GM18951 (cell line): Measurements from ENCODE around the gene PRG2.
"Not testable (repeated sequence)": the region's sequence is repeated elsewhere in the genome, so short reads cannot be mapped to it uniquely, and the experiment has no call there.

Experiments used
- POLR2A ChIP-seq: IDR thresholded peaks from 4 replicates; pipeline ENCODE4 v1.6.1; 2011; ENCODE audit warnings: mild to moderate bottlenecking; ENCODE audit not compliant: insufficient read length, insufficient read depth; ENCODE audit errors: extremely low read depth
- in situ Hi-C: fragments of 300-500 bp; cut with MboI; formaldehyde crosslinking; loops from one replicate; pipeline ENCODE4 v1.12.0; 2022; ENCODE audit warnings: low sequenced_read_pairs, mixed read lengths, inconsistent platforms; ENCODE audit not compliant: unreplicated experiment

The PRG2 gene

DNA sequence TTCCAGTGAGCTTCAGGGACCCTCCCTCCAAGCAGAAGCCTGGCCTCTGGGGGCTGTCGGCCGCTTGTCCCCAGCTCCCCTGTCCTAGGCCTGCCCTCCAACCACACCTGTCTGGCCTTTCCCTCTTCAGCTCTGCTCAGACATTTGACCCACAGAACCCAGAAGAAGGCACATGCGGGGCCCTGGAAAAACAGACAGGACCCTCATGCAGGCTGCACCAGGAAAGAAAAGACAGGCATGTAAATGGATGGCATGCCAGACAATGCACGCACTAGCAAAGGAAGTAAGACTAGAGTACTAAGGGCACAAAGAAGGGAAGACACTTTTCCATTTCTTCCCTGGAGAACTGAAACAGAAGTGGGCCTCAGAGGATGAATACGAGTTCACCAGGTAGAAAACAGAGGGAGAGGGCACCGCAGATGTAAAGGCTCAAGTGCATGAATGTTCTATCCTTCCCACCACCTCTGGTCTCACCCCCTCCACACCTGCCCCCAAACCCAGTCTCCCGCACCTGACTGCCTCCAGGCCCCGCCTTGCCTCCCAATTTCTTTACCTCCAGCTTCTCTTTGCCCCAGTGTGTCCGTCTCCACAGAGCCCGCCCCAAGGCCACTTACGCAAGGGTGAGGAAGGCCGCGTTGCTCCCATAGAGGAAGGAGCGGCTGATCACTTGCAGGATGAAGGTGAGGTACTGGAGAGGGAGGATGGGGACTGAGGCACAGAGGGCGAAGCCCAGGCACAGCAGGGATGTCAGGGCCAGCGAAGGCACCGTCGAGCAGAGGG lies 19.1 kb upstream of the PRG2 start:
- TF ChIP-seq POLR2A: no peak
- in situ Hi-C loops: no loop called here

DNA sequence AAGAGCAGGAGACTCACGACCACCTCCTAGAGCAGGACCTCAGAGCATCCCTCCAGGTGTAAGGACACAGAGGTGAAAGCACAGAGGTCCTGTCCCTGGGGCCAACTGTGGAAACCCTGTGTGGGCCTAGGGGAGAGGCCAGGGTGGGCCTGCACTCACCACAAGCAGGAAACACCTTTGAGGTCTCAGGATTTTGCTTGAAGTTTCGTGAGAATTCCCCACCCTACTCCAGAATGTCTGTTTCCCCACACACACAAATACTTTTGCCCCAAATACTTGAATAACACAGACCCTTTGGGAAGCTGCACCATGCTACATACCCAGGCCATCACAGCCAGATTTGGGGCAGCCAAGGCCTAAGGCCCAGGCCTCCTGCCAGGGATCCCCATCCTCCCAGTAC lies 18.3 kb upstream of the PRG2 start:
- in situ Hi-C loops: no loop called here

GRCh38 chr11:57407941-57408475 lies 17.6 kb upstream of the PRG2 start:
- in situ Hi-C loops: no loop called here
- no peak for TF ChIP-seq POLR2A

More for the DNA sequence above, 18.3 kb upstream of the PRG2 start:
- TF ChIP-seq POLR2A: no peak

- TF ChIP-seq POLR2A: no peak
- in situ Hi-C loops: no loop called here
These were observed 16.8 kb upstream of the PRG2 start for GRCh38 chr11:57407010-57407920.

GRCh38 chr11:57406337-57406904 lies 16.0 kb upstream of the PRG2 start:
- in situ Hi-C loops: no loop called here
- peak; percentile 28 for TF ChIP-seq POLR2A

- no peak for TF ChIP-seq POLR2A
- in situ Hi-C loops: no loop called here
These were observed 14.9 kb upstream of the PRG2 start for GRCh38 chr11:57405271-57405860.

- in situ Hi-C loops: no loop called here
These were observed 13.3 kb upstream of the PRG2 start for GRCh38 chr11:57403802-57404147.

GRCh38 chr11:57403003-57403801 lies 12.8 kb upstream of the PRG2 start:
- in situ Hi-C loops: not testable (repeated sequence)

More at GRCh38 chr11:57403802-57404147, 13.3 kb upstream of the PRG2 start:
- no peak for TF ChIP-seq POLR2A

DNA sequence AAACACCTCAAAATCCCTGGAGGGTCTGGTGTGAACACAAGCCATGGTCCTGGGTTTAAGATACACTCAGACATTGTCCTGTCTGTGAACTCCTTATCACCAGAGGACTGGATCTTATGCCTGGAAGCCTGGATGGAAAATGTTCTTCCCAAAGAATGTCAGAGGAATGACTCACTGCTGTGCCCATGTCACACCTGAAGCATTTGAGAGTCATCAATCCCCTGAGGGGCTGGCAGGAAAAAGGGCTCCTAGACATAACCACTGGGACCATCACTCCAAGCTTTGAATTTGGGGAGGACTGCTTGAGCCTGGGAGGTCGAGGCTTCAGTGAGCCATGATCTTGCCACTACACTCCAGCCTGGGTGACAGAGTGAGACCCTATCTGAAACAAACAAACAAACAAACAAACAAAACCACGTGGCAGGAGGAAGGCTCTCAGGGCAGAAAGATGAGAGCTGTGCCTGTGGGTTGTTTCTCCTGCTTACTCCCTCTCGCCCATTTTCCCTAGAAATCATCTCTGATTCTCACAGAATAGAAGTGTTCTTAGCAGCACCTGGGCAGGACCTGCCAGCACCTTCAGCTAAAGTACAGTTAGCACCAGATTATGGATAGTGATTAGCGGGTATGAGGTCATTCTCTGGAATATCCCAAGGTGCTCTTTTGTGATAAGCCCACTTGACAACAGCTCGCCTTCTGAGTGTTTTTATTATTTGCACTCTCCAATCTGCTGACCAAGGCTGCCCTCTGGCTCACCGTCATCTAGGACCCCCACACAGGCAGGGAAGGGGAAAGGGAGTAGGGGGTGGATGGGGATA lies 11.9 kb upstream of the PRG2 start:
- in situ Hi-C loops: no loop called here
- no peak for TF ChIP-seq POLR2A

GRCh38 chr11:57399972-57400578 lies 9.6 kb upstream of the PRG2 start:
- in situ Hi-C loops: no loop called here

DNA sequence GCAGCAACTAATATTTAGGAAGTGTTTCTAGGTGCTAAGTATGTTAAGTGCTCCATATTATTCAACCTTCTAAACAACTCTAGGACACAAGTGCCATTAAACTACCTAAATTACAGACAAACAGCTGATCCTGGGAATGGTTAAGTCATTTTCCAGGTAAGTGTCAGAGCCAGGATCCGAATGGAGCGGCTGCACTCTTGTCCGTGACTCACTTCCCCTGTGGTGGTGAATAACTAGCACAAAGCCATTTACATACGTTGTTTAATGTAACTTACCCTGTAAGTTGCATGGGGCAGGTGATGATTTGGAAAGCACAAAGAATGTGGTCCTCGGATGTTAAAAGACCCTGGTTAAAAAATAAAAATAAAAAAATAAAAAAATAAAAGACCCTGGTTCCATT lies 8.8 kb upstream of the PRG2 start:
- in situ Hi-C loops: no loop called here
- TF ChIP-seq POLR2A: no peak

More at GRCh38 chr11:57399972-57400578, 9.6 kb upstream of the PRG2 start:
- TF ChIP-seq POLR2A: no peak
